Large intestine (tissue), 3 donors: ENCODE measurements around the gene RRP1. TPM values are rescaled to one million over a fixed set of nuclear protein-coding genes. Genes with fewer than 3 reads are reported as not detected.

Experiments used
- DNase-seq, 2 donors: peaks; one replicate each; pipeline versions ENCODE4 v3.0.0 to v3.0.0-alpha.2; 2013
- H3K27ac ChIP-seq: one replicate; pipeline ENCODE4 v1.5.1; 2013; ENCODE audit warnings: low read length
- H3K27me3 ChIP-seq: 2 replicates; pipeline ENCODE4 v1.6.1; 2013; ENCODE audit warnings: low read length; ENCODE audit not compliant: control insufficient read depth, insufficient read depth
- H3K36me3 ChIP-seq: 2 replicates; pipeline ENCODE4 v1.6.1; 2013; ENCODE audit warnings: low read length; ENCODE audit not compliant: control insufficient read depth, insufficient read depth
- H3K4me1 ChIP-seq: one replicate; pipeline ENCODE4 v1.6.1; 2013; ENCODE audit warnings: low read length; ENCODE audit not compliant: control insufficient read depth, insufficient read depth
- H3K4me3 ChIP-seq: one replicate; pipeline ENCODE4 v1.5.1; 2013; ENCODE audit warnings: low read length
- H3K9me3 ChIP-seq: one replicate; pipeline ENCODE4 v1.6.1; 2013; ENCODE audit warnings: mild to moderate bottlenecking, low read depth, low read length, moderate library complexity; ENCODE audit not compliant: control insufficient read depth
- WGBS: methylation state at CpG from one replicate; pipeline ENCODE4 v1.1.5; 2013; ENCODE audit warnings: low lambda C conversion rate; ENCODE audit not compliant: insufficient coverage; 5-methylcytosine and 5-hydroxymethylcytosine counted together
- polyA plus RNA-seq: library from polyadenylated mRNA; unstranded; fragments of 120-200 nt; gene quantifications from one replicate; pipeline ENCODE4 v1.2.1, GENCODE V29; 2013

The RRP1 gene
- polyA plus RNA-seq, 1 donor, result 23.8 TPM

DNA sequence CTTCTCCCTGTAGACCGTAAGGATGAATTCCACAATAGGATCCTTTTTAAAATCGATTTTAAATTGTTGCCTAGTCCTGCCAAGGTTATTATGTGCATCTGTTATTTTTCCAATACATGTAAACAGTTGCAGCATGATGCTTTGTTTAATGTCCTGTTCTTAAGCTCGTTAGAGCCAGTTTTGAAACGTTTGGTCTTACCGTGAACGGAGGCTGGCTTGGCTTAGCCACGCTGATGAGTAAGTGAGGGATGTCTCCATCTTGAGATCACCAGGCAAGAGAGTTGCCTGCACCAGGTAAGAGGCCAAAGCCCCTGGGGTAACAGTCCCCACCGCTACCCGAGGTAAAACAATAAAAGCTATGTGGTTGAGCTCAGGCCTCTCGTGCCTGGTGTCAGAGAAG lies 30.6 kb upstream of the RRP1 start:
- Histone ChIP-seq H3K36me3 (peaks cover 88% of the 10 kb centered on the region), H3K27ac (no peak overlapping the region), H3K27me3 (no peaks in the 10 kb centered on the region), H3K4me1 (no peaks in the 10 kb centered on the region), H3K9me3 (peaks cover 6% of the 10 kb centered on the region), H3K4me3 (no peak overlapping the region)
- DNase-seq, result no peak
- WGBS, result 88% methylated on average over 2 of the region's 10 CpGs

GRCh38 chr21:43759651-43760050 lies 29.7 kb upstream of the RRP1 start:
- Histone ChIP-seq H3K4me1 (no peaks in the 10 kb centered on the region), H3K36me3 (peaks cover 82% of the 10 kb centered on the region), H3K9me3 (peaks cover 6% of the 10 kb centered on the region), H3K27me3 (no peaks in the 10 kb centered on the region), H3K27ac (no peak overlapping the region), H3K4me3 (no peak overlapping the region)
- no CpG with 5 or more reads among the region's 19 CpGs for WGBS
- no peak for DNase-seq

- DNase-seq, result no peak
- Histone ChIP-seq H3K27ac (no peak overlapping the region), H3K4me1 (no peaks in the 10 kb centered on the region), H3K36me3 (peaks cover 73% of the 10 kb centered on the region), H3K4me3 (no peak overlapping the region), H3K27me3 (no peaks in the 10 kb centered on the region), H3K9me3 (peaks cover 6% of the 10 kb centered on the region)
- whole genome bisulfite sequencing, result no CpG with 5 or more reads among the region's 22 CpGs
Measured at GRCh38 chr21:43760391-43760958, 28.9 kb upstream of the RRP1 start.

- Histone ChIP-seq H3K36me3 (peaks cover 59% of the 10 kb centered on the region), H3K27me3 (no peaks in the 10 kb centered on the region), H3K9me3 (peaks cover 3% of the 10 kb centered on the region), H3K4me1 (peaks cover 4% of the 10 kb centered on the region), H3K27ac (no peak overlapping the region), H3K4me3 (no peak overlapping the region)
- DNase-seq, result no peak
- no CpG with 5 or more reads among the region's 18 CpGs for WGBS
Measured at GRCh38 chr21:43761886-43762285, 27.5 kb upstream of the RRP1 start.

- DNase-seq, result no peak
- H3K27ac ChIP-seq, result no peak overlapping the region
- H3K9me3 ChIP-seq, result peaks cover 3% of the 10 kb centered on the region
- peaks cover 53% of the 10 kb centered on the region for H3K36me3 ChIP-seq
- peaks cover 10% of the 10 kb centered on the region for H3K4me1 ChIP-seq
- no peak overlapping the region for H3K4me3 ChIP-seq
- no CpG with 5 or more reads among the region's 15 CpGs for WGBS
- H3K27me3 ChIP-seq, result no peaks in the 10 kb centered on the region
Measured at GRCh38 chr21:43762303-43763128, 26.9 kb upstream of the RRP1 start.

DNA sequence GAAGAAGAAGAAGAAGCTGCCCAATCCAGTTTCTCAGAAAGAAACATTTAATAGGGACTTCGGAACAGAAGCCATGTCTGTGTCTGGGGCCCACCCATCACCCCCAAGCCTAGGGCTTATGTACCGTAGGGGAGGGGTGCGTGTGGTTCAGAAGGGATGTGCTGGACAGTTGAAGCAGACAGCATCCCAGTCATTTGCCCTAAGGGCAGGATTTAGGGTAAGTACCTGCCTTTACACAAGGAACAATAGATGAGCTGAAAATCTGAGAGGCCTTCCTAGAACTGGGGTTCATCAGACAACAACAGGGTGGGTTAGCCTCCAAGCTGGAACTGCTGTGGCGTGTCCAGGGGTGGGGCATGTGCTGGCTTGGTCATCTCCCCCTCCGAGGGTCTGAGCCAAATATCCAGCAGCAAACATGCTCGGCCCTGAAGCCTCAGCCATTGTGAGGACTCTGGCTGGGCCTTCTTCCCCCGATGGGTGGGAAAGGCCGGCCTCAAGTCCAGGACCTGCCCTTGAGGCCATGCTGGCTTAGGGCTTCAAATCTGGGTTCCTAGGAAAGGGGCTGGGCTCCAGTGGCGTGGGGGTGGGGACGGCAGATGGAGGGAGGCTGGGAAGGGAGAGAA lies 25.4 kb upstream of the RRP1 start:
- DNase-seq, result no peak
- no peak overlapping the region for H3K4me3 ChIP-seq
- peaks cover 24% of the 10 kb centered on the region for H3K4me1 ChIP-seq
- no peaks in the 10 kb centered on the region for H3K27me3 ChIP-seq
- H3K27ac ChIP-seq, result no peak overlapping the region
- peaks cover 40% of the 10 kb centered on the region for H3K36me3 ChIP-seq
- no CpG with 5 or more reads among the region's 10 CpGs for WGBS
- peaks cover 3% of the 10 kb centered on the region for H3K9me3 ChIP-seq

- H3K36me3 ChIP-seq, result peaks cover 32% of the 10 kb centered on the region
- peaks cover 24% of the 10 kb centered on the region for H3K4me1 ChIP-seq
Measured at GRCh38 chr21:43764576-43765495, 24.5 kb upstream of the RRP1 start.

DNA sequence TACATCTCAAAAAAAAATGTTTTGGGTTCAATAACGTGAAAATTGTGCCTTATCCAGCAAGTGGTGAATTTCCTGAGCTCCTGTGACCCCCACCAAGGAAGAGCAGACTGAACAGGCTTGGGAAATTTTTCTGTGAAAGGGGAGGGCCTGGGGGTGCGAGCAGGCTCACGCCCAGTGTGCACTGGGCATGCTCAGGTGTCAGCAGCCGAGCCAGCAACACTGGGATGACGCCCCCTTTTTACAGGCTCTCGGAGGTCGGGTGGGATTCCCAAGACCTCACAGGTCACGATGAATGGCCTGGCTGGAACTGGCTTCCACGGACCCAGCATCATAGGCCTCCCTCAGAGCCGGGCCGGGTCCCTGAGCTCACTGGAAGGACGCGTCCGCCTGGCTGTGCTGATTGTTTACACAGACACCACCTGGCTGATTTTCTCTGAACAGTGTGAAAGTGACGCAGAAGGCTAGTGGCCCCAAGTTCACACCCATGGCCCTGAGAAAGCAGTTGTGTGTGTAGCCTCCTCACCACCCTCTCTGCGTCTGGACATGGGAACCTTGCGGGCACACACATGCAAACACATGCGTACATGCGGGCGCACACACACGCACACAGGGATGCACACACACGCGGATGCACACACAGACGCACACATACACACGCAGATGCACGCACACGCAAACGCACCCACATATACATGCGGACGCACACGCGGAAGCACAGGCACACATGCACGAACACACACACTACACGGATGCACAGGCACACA lies 22.5 kb upstream of the RRP1 start:
- peak; percentile 64 to 75 for DNase-seq

More at GRCh38 chr21:43764576-43765495, 24.5 kb upstream of the RRP1 start:
- DNase-seq, result no peak
- Histone ChIP-seq H3K27ac (no peak overlapping the region), H3K9me3 (peaks cover 3% of the 10 kb centered on the region), H3K4me3 (no peak overlapping the region), H3K27me3 (no peaks in the 10 kb centered on the region)
- WGBS, result no CpG with 5 or more reads among the region's 19 CpGs

GRCh38 chr21:43767498-43767983 lies 21.8 kb upstream of the RRP1 start:
- DNase-seq, result no peak
- no peak overlapping the region for H3K4me3 ChIP-seq
- peak overlapping the region; percentile 63 for H3K27ac ChIP-seq
- peaks cover 14% of the 10 kb centered on the region for H3K36me3 ChIP-seq
- peaks cover 24% of the 10 kb centered on the region for H3K4me1 ChIP-seq
- no peaks in the 10 kb centered on the region for H3K27me3 ChIP-seq
- H3K9me3 ChIP-seq, result peaks cover 3% of the 10 kb centered on the region
- WGBS, result no CpG with 5 or more reads among the region's 15 CpGs

More for the DNA sequence above, 22.5 kb upstream of the RRP1 start:
- no peaks in the 10 kb centered on the region for H3K27me3 ChIP-seq
- WGBS, result no CpG with 5 or more reads among the region's 34 CpGs
- H3K9me3 ChIP-seq, result peaks cover 3% of the 10 kb centered on the region
- no peak overlapping the region for H3K4me3 ChIP-seq
- peaks cover 24% of the 10 kb centered on the region for H3K4me1 ChIP-seq
- H3K27ac ChIP-seq, result no peak overlapping the region
- H3K36me3 ChIP-seq, result peaks cover 18% of the 10 kb centered on the region
